Stimulated activated naive CD8-positive, alpha-beta T cell treated with anti-CD3 and anti-CD28 coated beads, Interleukin-15, amount 100 ng/mL, for 72 hours (primary cell): ENCODE measurements around the gene INS.

Source experiments
- ATAC-seq: fragments of 150-1000 bp; cut with Tn5 transposase; 2 replicates; pipeline ENCODE4 v1.10.0; 2021; ENCODE audit warnings: mild to moderate bottlenecking, moderate library complexity
- DNase-seq, 2 donors: peaks; one replicate each; pipeline ENCODE4 v3.0.0; 2021 to 2022
- H3K27ac Mint-ChIP-seq, 2 donors: one replicate each; pipeline ENCODE4 v1.8.0; 2022; ENCODE audit warnings: mild to moderate bottlenecking in 2 of 2, mixed read lengths in 2 of 2, moderate library complexity in 2 of 2
- H3K27me3 Mint-ChIP-seq: one replicate; pipeline ENCODE4 v1.8.0; 2022; ENCODE audit warnings: mixed read lengths
- H3K4me1 Mint-ChIP-seq: one replicate; pipeline ENCODE4 v1.8.0; 2022; ENCODE audit warnings: mild to moderate bottlenecking, mixed read lengths
- H3K4me3 Mint-ChIP-seq, 2 donors: one replicate each; pipeline ENCODE4 v1.8.0; 2022; ENCODE audit warnings: mild to moderate bottlenecking in 2 of 2, mixed read lengths in 2 of 2, moderate library complexity in 1 of 2
- H3K9me3 Mint-ChIP-seq, 2 donors: one replicate each; pipeline ENCODE4 v1.8.0; 2022; ENCODE audit warnings: mixed read lengths in 2 of 2

Gene INS

GRCh38 chr11:2138431-2139122 is 22.4 kb downstream of the INS start:
- Mint-ChIP-seq H3K27me3 (peaks cover 89% of the 10 kb centered on the region), H3K9me3 (no peaks in the 10 kb centered on the region), H3K4me3 (peak overlapping the region; percentile 79 to 80), H3K27ac (no peak overlapping the region), H3K4me1 (peaks cover 43% of the 10 kb centered on the region)
- ATAC-seq (no peak), DNase-seq (no peak)

GRCh38 chr11:2138068-2138430 is 23.0 kb downstream of the INS start:
- no peak for ATAC-seq
- Mint-ChIP-seq H3K4me3 (peak overlapping the region; percentile 79 to 80), H3K27me3 (peaks cover 89% of the 10 kb centered on the region), H3K27ac (no peak overlapping the region), H3K9me3 (no peaks in the 10 kb centered on the region), H3K4me1 (peaks cover 38% of the 10 kb centered on the region)
- DNase-seq, result no peak

GRCh38 chr11:2137202-2138067 is 23.6 kb downstream of the INS start:
- peaks cover 89% of the 10 kb centered on the region for H3K27me3 Mint-ChIP-seq
- H3K27ac Mint-ChIP-seq, result no peak overlapping the region
- no peak overlapping the region for H3K4me3 Mint-ChIP-seq
- ATAC-seq (no peak), DNase-seq (no peak)
- H3K9me3 Mint-ChIP-seq, result no peaks in the 10 kb centered on the region
- peaks cover 32% of the 10 kb centered on the region for H3K4me1 Mint-ChIP-seq

DNA sequence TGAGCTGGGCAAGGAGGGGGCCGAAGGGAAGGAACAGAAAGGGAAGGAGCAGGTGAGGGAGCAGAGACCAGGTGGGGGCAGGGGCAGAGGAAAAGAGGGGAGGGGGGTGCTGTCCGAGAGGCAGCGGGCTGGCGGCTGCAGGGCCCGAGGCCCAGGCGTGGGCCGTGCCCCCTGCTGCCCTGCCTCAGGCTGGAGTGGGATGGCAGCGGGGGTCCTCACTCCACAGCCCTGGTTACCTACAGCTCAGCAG is 24.1 kb downstream of the INS start:
- peaks cover 89% of the 10 kb centered on the region for H3K27me3 Mint-ChIP-seq
- no peak overlapping the region for H3K4me3 Mint-ChIP-seq
- H3K4me1 Mint-ChIP-seq, result peaks cover 26% of the 10 kb centered on the region
- no peak for ATAC-seq
- peaks cover 0 to 3% of the 10 kb centered on the region in 2 donors for H3K9me3 Mint-ChIP-seq
- H3K27ac Mint-ChIP-seq, result no peak overlapping the region
- DNase-seq, result no peak

GRCh38 chr11:2136209-2136951 is 24.6 kb downstream of the INS start:
- no peak overlapping the region for H3K27ac Mint-ChIP-seq
- peaks cover 2 to 8% of the 10 kb centered on the region in 2 donors for H3K9me3 Mint-ChIP-seq
- H3K27me3 Mint-ChIP-seq, result peaks cover 89% of the 10 kb centered on the region
- H3K4me1 Mint-ChIP-seq, result peaks cover 26% of the 10 kb centered on the region
- ATAC-seq, result no peak
- H3K4me3 Mint-ChIP-seq, result no peak overlapping the region
- no peak for DNase-seq

GRCh38 chr11:2135648-2136201 is 25.3 kb downstream of the INS start:
- no peak overlapping the region for H3K27ac Mint-ChIP-seq
- no peak for DNase-seq
- ATAC-seq, result no peak
- H3K4me3 Mint-ChIP-seq, result no peak overlapping the region
- peaks cover 5 to 15% of the 10 kb centered on the region in 2 donors for H3K9me3 Mint-ChIP-seq
- H3K27me3 Mint-ChIP-seq, result peaks cover 89% of the 10 kb centered on the region
- peaks cover 19% of the 10 kb centered on the region for H3K4me1 Mint-ChIP-seq

GRCh38 chr11:2135018-2135569 is 25.9 kb downstream of the INS start:
- ATAC-seq, result no peak
- H3K27ac Mint-ChIP-seq, result no peak overlapping the region
- no peak for DNase-seq
- H3K4me1 Mint-ChIP-seq, result peaks cover 18% of the 10 kb centered on the region
- no peak overlapping the region for H3K4me3 Mint-ChIP-seq
- peaks cover 89% of the 10 kb centered on the region for H3K27me3 Mint-ChIP-seq
- peaks cover 5 to 15% of the 10 kb centered on the region in 2 donors for H3K9me3 Mint-ChIP-seq

- no peak overlapping the region for H3K27ac Mint-ChIP-seq
- peaks cover 93% of the 10 kb centered on the region for H3K27me3 Mint-ChIP-seq
- ATAC-seq (no peak), DNase-seq (no peak)
- H3K9me3 Mint-ChIP-seq, result peaks cover 5 to 15% of the 10 kb centered on the region in 2 donors
- H3K4me1 Mint-ChIP-seq, result peaks cover 18% of the 10 kb centered on the region
- no peak overlapping the region for H3K4me3 Mint-ChIP-seq
These were observed 26.7 kb downstream of the INS start for GRCh38 chr11:2134022-2135010.

DNA sequence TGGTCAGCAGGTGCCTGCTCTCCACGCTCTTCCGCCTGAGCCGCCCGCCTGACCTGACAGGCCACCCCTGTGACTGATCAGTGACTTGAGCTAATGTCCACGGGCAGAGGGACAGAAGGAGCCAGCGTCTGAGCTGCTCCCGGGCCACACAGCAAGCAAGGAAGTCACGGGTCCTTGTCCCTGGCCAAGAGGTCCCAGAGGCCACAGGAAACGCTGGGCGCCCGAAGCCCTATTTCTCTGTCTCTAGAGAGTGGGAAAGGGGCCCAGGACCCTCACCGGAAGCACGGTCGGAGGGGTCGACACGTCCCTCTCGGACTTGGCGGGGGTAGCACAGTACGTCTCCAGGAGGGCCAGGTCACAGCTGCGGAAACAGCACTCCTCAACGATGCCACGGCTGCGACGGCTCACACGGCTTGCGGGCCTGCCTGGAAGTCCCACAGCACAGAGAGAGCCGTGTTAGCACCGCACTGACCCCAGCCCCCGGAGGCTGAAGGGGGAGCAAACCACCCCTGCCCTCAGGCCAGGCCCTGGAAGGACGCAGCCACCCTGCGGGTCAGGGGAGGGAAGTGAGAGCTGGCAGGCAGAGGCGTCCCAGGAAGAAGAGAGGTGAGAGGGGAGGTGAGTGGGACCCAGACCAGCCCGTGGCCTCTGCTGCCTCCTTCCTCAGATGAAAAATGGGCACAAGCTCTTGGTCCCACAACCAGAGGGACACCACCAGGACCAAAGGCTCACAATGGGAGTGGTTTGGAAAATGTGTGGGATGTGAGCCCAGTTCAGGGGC is 27.6 kb downstream of the INS start:
- ATAC-seq (no peak), DNase-seq (no peak)
- H3K9me3 Mint-ChIP-seq, result peaks cover 5 to 15% of the 10 kb centered on the region in 2 donors
- no peak overlapping the region for H3K27ac Mint-ChIP-seq
- H3K4me1 Mint-ChIP-seq, result peaks cover 16% of the 10 kb centered on the region
- H3K4me3 Mint-ChIP-seq, result no peak overlapping the region
- peaks cover 98% of the 10 kb centered on the region for H3K27me3 Mint-ChIP-seq

DNA sequence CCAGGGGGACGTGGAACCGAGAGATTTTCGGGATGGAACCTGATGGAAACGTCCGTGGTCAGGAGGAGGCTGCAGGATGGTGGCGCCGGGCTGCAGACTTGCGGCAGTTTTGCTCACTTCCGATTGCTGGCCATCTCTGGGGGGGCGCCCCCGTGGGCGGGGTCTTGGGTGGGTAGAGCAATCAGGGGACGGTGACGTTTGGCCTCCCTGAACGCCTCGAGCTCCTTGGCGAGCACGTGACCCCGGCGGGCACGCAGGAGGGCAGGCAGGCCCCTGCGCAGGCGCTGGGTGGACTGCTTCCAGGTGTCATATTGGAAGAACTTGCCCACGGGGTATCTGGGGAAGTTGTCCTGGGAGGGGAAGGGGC is 28.2 kb downstream of the INS start:
- Mint-ChIP-seq H3K9me3 (peaks cover 5 to 15% of the 10 kb centered on the region in 2 donors), H3K27ac (no peak overlapping the region), H3K4me3 (no peak overlapping the region), H3K27me3 (peaks cover 98% of the 10 kb centered on the region), H3K4me1 (peaks cover 12% of the 10 kb centered on the region)
- no peak for DNase-seq
- no peak for ATAC-seq

- Mint-ChIP-seq H3K27me3 (peaks cover 98% of the 10 kb centered on the region), H3K9me3 (peaks cover 5 to 15% of the 10 kb centered on the region in 2 donors), H3K27ac (no peak overlapping the region), H3K4me3 (no peak overlapping the region), H3K4me1 (peaks cover 8% of the 10 kb centered on the region)
- DNase-seq (no peak), ATAC-seq (no peak)
These were observed 28.8 kb downstream of the INS start for GRCh38 chr11:2132246-2132645.

- peaks cover 95% of the 10 kb centered on the region for H3K27me3 Mint-ChIP-seq
- ATAC-seq (no peak), DNase-seq (no peak)
- peaks cover 1% of the 10 kb centered on the region for H3K4me1 Mint-ChIP-seq
- no peak overlapping the region for H3K27ac Mint-ChIP-seq
- peaks cover 5 to 15% of the 10 kb centered on the region in 2 donors for H3K9me3 Mint-ChIP-seq
- no peak overlapping the region for H3K4me3 Mint-ChIP-seq
These were observed 29.4 kb downstream of the INS start for GRCh38 chr11:2131371-2132236.

- peaks cover 10 to 15% of the 10 kb centered on the region in 2 donors for H3K9me3 Mint-ChIP-seq
- peaks cover 88% of the 10 kb centered on the region for H3K27me3 Mint-ChIP-seq
These were observed 30.1 kb downstream of the INS start for GRCh38 chr11:2130881-2131352.

More at GRCh38 chr11:2130881-2131352, 30.1 kb downstream of the INS start:
- DNase-seq, result no peak
- ATAC-seq, result no peak
- no peak overlapping the region for H3K27ac Mint-ChIP-seq
- H3K4me1 Mint-ChIP-seq, result no peaks in the 10 kb centered on the region
- H3K4me3 Mint-ChIP-seq, result no peak overlapping the region
